Activated naive CD8-positive, alpha-beta T cell treated with anti-CD3 and anti-CD28 coated beads, Interleukin-2, amount 10 ng/mL, durations not matched to agents 7 days and 5 days (primary cell): ENCODE results near the gene NOL12. TPM values are rescaled to one million over a fixed set of nuclear protein-coding genes. Genes with fewer than 3 reads are reported as not detected.

Experiments
- ATAC-seq: fragments of 150-1000 bp; cut with Tn5 transposase; one replicate; pipeline ENCODE4 v1.10.0; 2021; ENCODE audit warnings: low read depth, moderate library complexity
- POLR2A ChIA-PET: fragments of 350-600 bp; sonication (Branson Sonifier 250); formaldehyde crosslinking; loops from one replicate; lab custom pipeline; 2021; ENCODE audit warnings: antibody characterized with exemption; lab: Charles Lee
- DNase-seq: peaks from one replicate; pipeline ENCODE4 v3.0.0; 2021
- H3K27ac Mint-ChIP-seq: one replicate; pipeline ENCODE4 v1.8.0; 2022; ENCODE audit warnings: mild to moderate bottlenecking, mixed read lengths
- H3K27me3 Mint-ChIP-seq: one replicate; pipeline ENCODE4 v1.8.0; 2022; ENCODE audit warnings: mild to moderate bottlenecking, moderate library complexity, mixed read lengths
- H3K36me3 Mint-ChIP-seq: one replicate; pipeline ENCODE4 v1.8.0; 2021; ENCODE audit warnings: mild to moderate bottlenecking, mixed read lengths
- H3K4me1 Mint-ChIP-seq: one replicate; pipeline ENCODE4 v1.8.0; 2021; ENCODE audit warnings: mixed read lengths
- H3K4me3 Mint-ChIP-seq: one replicate; pipeline ENCODE4 v1.8.0; 2022; ENCODE audit warnings: mild to moderate bottlenecking, moderate library complexity, mixed read lengths
- H3K9me3 Mint-ChIP-seq: one replicate; pipeline ENCODE4 v1.8.0; 2021; ENCODE audit warnings: mixed read lengths
- total RNA-seq, 2 experiments: library from RNA; stranded (reverse); gene quantifications; one replicate each; pipeline ENCODE4 v1.2.3, GENCODE V29; 2021

The NOL12 gene
- total RNA-seq, 2 experiments from 2014 or later = 42.8 to 50.4 TPM

- ATAC-seq (peak; percentile 65), DNase-seq (peak; percentile 90)
- no peaks in the 10 kb centered on the region for H3K9me3 Mint-ChIP-seq
- peak overlapping the region; percentile 92 for H3K4me3 Mint-ChIP-seq
- POLR2A ChIA-PET = interaction anchor here (0.6 to 18.0 kb wide), 12 partner anchors 9 to 110 kb away, joined by 3 to 216 read pairs (median 8); partner anchors contain the start of genes GGA1, NOL12, PDXP and SH3BP1
- H3K27me3 Mint-ChIP-seq = no peaks in the 10 kb centered on the region
- H3K36me3 Mint-ChIP-seq = peaks cover 13% of the 10 kb centered on the region
- H3K4me1 Mint-ChIP-seq = peaks cover 36% of the 10 kb centered on the region
- H3K27ac Mint-ChIP-seq = peak overlapping the region; percentile 99
These were observed 9.2 kb upstream of the NOL12 start for GRCh38 chr22:37676736-37677492.

- Mint-ChIP-seq H3K36me3 (peaks cover 13% of the 10 kb centered on the region), H3K9me3 (no peaks in the 10 kb centered on the region), H3K4me1 (peaks cover 31% of the 10 kb centered on the region), H3K27me3 (no peaks in the 10 kb centered on the region), H3K27ac (peak overlapping the region; percentile 99), H3K4me3 (peak overlapping the region; percentile 92)
- no peak for DNase-seq
- peak; percentile 27 for ATAC-seq
- POLR2A ChIA-PET = interaction anchor here (0.6 to 18.0 kb wide), 11 partner anchors 9 to 110 kb away, joined by 3 to 216 read pairs (median 8); partner anchors contain the start of genes GGA1, NOL12, PDXP and SH3BP1
These were observed 8.6 kb upstream of the NOL12 start for GRCh38 chr22:37677493-37677974.

GRCh38 chr22:37678372-37678771, 7.8 kb upstream of the NOL12 start:
- ATAC-seq (no peak), DNase-seq (no peak)
- Mint-ChIP-seq H3K27ac (no peak overlapping the region), H3K27me3 (no peaks in the 10 kb centered on the region), H3K9me3 (no peaks in the 10 kb centered on the region), H3K4me3 (peak overlapping the region; percentile 64), H3K4me1 (peaks cover 28% of the 10 kb centered on the region), H3K36me3 (peaks cover 13% of the 10 kb centered on the region)
- POLR2A ChIA-PET = interaction anchor here (1.5 to 18.0 kb wide), 4 partner anchors 18 to 70 kb away, joined by 3 to 216 read pairs (median 40); partner anchors contain the start of genes GGA1, PDXP and SH3BP1

- DNase-seq (no peak), ATAC-seq (no peak)
- peak overlapping the region; percentile 51 for H3K27ac Mint-ChIP-seq
- H3K4me1 Mint-ChIP-seq = peaks cover 20% of the 10 kb centered on the region
- peak overlapping the region; percentile 7 for H3K4me3 Mint-ChIP-seq
- POLR2A ChIA-PET = interaction anchor here (18.0 kb wide), 1 partner anchor 19 kb away, joined by 216 read pairs; the partner anchor contains the start of gene PDXP
- peaks cover 13% of the 10 kb centered on the region for H3K36me3 Mint-ChIP-seq
- H3K27me3 Mint-ChIP-seq = no peaks in the 10 kb centered on the region
- no peaks in the 10 kb centered on the region for H3K9me3 Mint-ChIP-seq
These were observed 6.5 kb upstream of the NOL12 start for GRCh38 chr22:37679670-37680069.

- POLR2A ChIA-PET = interaction anchor here (1.4 to 18.0 kb wide), 5 partner anchors 20 to 73 kb away, joined by 4 to 216 read pairs (median 6); partner anchors contain the start of genes GGA1 and PDXP
- Mint-ChIP-seq H3K27me3 (no peaks in the 10 kb centered on the region), H3K4me1 (peaks cover 20% of the 10 kb centered on the region), H3K36me3 (peaks cover 13% of the 10 kb centered on the region), H3K9me3 (no peaks in the 10 kb centered on the region), H3K4me3 (no peak overlapping the region), H3K27ac (no peak overlapping the region)
- ATAC-seq (no peak), DNase-seq (no peak)
These were observed 5.8 kb upstream of the NOL12 start for GRCh38 chr22:37680191-37680851.

GRCh38 chr22:37681001-37681424, 5.1 kb upstream of the NOL12 start:
- DNase-seq (no peak), ATAC-seq (no peak)
- H3K27me3 Mint-ChIP-seq = no peaks in the 10 kb centered on the region
- H3K27ac Mint-ChIP-seq = peak overlapping the region; percentile 68
- H3K9me3 Mint-ChIP-seq = no peaks in the 10 kb centered on the region
- peaks cover 10% of the 10 kb centered on the region for H3K36me3 Mint-ChIP-seq
- no peak overlapping the region for H3K4me3 Mint-ChIP-seq
- peaks cover 23% of the 10 kb centered on the region for H3K4me1 Mint-ChIP-seq
- POLR2A ChIA-PET = interaction anchor here (0.5 to 18.0 kb wide), 10 partner anchors 21 to 1011 kb away, joined by 3 to 216 read pairs (median 6); partner anchors contain the start of genes GGA1 and PDXP

- peak; percentile 24 for ATAC-seq
- Mint-ChIP-seq H3K27me3 (no peaks in the 10 kb centered on the region), H3K4me3 (no peak overlapping the region), H3K9me3 (no peaks in the 10 kb centered on the region), H3K36me3 (peaks cover 10% of the 10 kb centered on the region), H3K27ac (peak overlapping the region; percentile 71), H3K4me1 (peaks cover 24% of the 10 kb centered on the region)
- POLR2A ChIA-PET = interaction anchor here (0.5 to 18.0 kb wide), 11 partner anchors 9 to 1011 kb away, joined by 3 to 216 read pairs (median 5); partner anchors contain the start of genes GGA1 and PDXP
- peak; percentile 75 for DNase-seq
These were observed 4.5 kb upstream of the NOL12 start for GRCh38 chr22:37681556-37682049.

GRCh38 chr22:37684803-37685615, 1.1 kb upstream of the NOL12 start:
- no peak for DNase-seq
- Mint-ChIP-seq H3K9me3 (no peaks in the 10 kb centered on the region), H3K27ac (no peak overlapping the region), H3K27me3 (no peaks in the 10 kb centered on the region), H3K4me3 (no peak overlapping the region), H3K4me1 (peaks cover 24% of the 10 kb centered on the region), H3K36me3 (peaks cover 5% of the 10 kb centered on the region)
- POLR2A ChIA-PET = interaction anchor here (0.7 to 18.0 kb wide), 3 partner anchors 12 to 42 kb away, joined by 3 to 216 read pairs (median 3); partner anchors contain the start of gene PDXP
- no peak for ATAC-seq

GRCh38 chr22:37690407-37690806, 4.3 kb downstream of the NOL12 start:
- no peak overlapping the region for H3K27ac Mint-ChIP-seq
- ATAC-seq = no peak
- DNase-seq = no peak
- POLR2A ChIA-PET = no interaction called here
- H3K9me3 Mint-ChIP-seq = no peaks in the 10 kb centered on the region
- H3K27me3 Mint-ChIP-seq = no peaks in the 10 kb centered on the region
- H3K36me3 Mint-ChIP-seq = peaks cover 16% of the 10 kb centered on the region
- peaks cover 17% of the 10 kb centered on the region for H3K4me1 Mint-ChIP-seq
- no peak overlapping the region for H3K4me3 Mint-ChIP-seq

GRCh38 chr22:37690901-37691504, 4.9 kb downstream of the NOL12 start:
- Mint-ChIP-seq H3K4me1 (peaks cover 17% of the 10 kb centered on the region), H3K27me3 (no peaks in the 10 kb centered on the region), H3K9me3 (no peaks in the 10 kb centered on the region), H3K27ac (no peak overlapping the region), H3K4me3 (no peak overlapping the region), H3K36me3 (peaks cover 16% of the 10 kb centered on the region)
- POLR2A ChIA-PET = interaction anchor here (1.2 kb wide), 1 partner anchor 17 kb away, joined by 3 read pairs; no protein-coding TSS in a partner anchor
- ATAC-seq = no peak
- DNase-seq = no peak

GRCh38 chr22:37692627-37693285, 6.6 kb downstream of the NOL12 start:
- ATAC-seq (no peak), DNase-seq (no peak)
- Mint-ChIP-seq H3K9me3 (no peaks in the 10 kb centered on the region), H3K4me1 (peaks cover 17% of the 10 kb centered on the region), H3K36me3 (peaks cover 16% of the 10 kb centered on the region), H3K27ac (no peak overlapping the region), H3K27me3 (no peaks in the 10 kb centered on the region), H3K4me3 (no peak overlapping the region)
- POLR2A ChIA-PET = interaction anchor here (1.2 kb wide), 1 partner anchor 18 kb away, joined by 3 read pairs; no protein-coding TSS in a partner anchor
